Measurements from ENCODE around the gene SMIM44. TPM values are rescaled to one million over a fixed set of nuclear protein-coding genes. Genes with fewer than 3 reads are reported as not detected.

SMIM44 gene
- total and polyA plus RNA-seq, 2 donors (not counting 1 experiment from before 2014, with no cell fraction given) = not detected

DNA sequence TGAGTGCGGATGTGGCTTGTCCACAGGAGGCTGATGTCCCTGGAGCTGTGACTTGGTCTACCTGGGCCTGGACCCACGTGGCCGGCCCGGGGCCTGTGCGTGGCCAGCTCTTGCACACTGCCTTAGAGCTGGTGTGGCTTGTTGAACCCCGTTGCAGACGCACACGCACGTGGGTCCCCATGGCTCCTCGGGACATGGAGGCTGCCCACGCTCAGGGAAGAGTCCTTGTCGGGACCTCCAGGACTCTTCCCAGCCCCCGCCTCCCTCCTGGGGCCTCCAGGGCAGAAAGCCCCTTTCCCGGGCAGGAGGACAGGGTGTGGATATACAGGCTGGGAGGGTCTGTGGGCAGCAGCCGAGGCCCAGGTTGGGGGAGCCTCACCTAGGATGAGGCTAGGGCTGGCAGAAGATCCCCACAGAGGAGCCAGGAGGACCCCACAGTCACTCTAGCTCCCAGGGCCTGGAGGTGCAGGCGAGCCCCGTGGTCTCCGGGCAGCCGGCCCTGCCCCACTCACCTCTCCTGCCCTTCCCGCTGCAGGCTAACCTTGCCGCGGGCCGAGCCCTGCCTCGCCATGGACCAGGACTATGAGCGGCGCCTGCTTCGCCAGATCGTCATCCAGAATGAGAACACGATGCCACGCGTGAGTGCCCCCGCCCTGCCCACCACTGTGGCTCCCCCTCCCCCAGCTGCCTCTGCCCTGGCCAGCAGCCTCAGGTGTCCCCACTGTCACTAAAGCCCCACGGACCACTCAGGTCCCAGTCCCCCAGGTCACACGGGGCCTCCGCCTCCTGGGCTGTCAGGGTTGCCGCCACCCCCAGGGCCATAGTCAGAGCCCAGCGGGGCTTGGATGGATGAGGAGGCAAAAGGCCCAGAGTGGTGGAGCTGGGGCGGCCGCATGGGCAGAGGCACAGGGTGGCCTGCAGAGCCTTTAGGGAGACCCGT is 39.5 kb upstream of the SMIM44 start:
- WGBS (ENCODE audit: insufficient coverage) = 97% methylated on average over 37 of the region's 40 CpGs

DNA sequence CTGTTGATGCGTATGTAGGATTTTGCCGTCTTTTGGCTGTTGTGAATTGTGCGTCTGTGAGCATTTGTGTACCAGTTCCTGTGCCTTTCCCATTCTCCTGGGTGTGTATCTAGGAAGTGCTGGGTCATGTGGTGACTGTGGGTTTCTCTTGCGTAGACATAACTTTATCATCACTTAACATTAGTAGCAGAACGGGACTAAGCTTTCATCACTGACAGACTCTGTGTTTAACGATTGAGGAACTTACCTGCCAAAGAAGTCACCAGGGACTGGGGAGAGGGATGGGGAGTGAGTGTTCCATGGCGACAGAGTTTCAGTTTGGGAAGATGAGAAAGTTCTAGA is 37.8 kb upstream of the SMIM44 start:
- Mint-ChIP-seq H3K27me3 (no peaks in the 10 kb centered on the region), H3K4me3 (no peak overlapping the region), H3K27ac (no peak overlapping the region), H3K9me3 (ENCODE audit: insufficient read depth) (no peaks in the 10 kb centered on the region), H3K4me1 (peaks cover 29% of the 10 kb centered on the region)
- Histone ChIP-seq H3K4me2 (replicated peaks; ENCODE audit: low read depth, low read length, poor library complexity, severe bottlenecking) (no peak overlapping the region), H3K27me3 (replicated peaks in 1 of 4; ENCODE audit: control extremely low read depth in 1 of 4, control insufficient read depth in 3 of 4, insufficient read depth in 4 of 4, low read length in 3 of 4) (no peaks in the 10 kb centered on the region), H3K79me2 (ENCODE audit: control insufficient read depth, insufficient read depth, low read length) (peaks cover 89% of the 10 kb centered on the region), H3K4me3 (ENCODE audit: control extremely low read depth in 1 of 5, extremely low read depth in 1 of 5, insufficient read depth in 1 of 5, low read depth in 2 of 5, low read length in 4 of 5) (no peak overlapping the region), H2AFZ (ENCODE audit: insufficient read depth, low read depth, low read length, poor library complexity, severe bottlenecking) (no peak overlapping the region), H4K20me1 (ENCODE audit: control insufficient read depth, insufficient read depth, low read length, poor library complexity, severe bottlenecking) (peaks cover 94% of the 10 kb centered on the region), H3K9ac (ENCODE audit: low read length) (no peak overlapping the region), H3K9me3 (ENCODE audit: control extremely low read depth in 1 of 3, control insufficient read depth in 2 of 3, insufficient read depth in 1 of 3, low read length in 2 of 3) (peaks cover 0 to 5% (median 0%) of the 10 kb centered on the region in 3 donors), H3K36me3 (replicated peaks in 1 of 2; ENCODE audit: control extremely low read depth in 1 of 2, control insufficient read depth in 1 of 2, extremely low read depth in 1 of 2, insufficient read depth in 2 of 2, low read length in 1 of 2) (peaks cover 0 to 52% of the 10 kb centered on the region in 2 experiments), H3K4me1 (ENCODE audit: control insufficient read depth in 2 of 2, insufficient read depth in 2 of 2, low read length in 2 of 2) (peaks cover 8 to 27% of the 10 kb centered on the region in 2 donors), H3K27ac (ENCODE audit: low read length in 2 of 2) (no peak overlapping the region)
- DNase-seq = no peak
- POLR2A ChIA-PET = no interaction called here
- TF ChIP-seq, protein P1, sequence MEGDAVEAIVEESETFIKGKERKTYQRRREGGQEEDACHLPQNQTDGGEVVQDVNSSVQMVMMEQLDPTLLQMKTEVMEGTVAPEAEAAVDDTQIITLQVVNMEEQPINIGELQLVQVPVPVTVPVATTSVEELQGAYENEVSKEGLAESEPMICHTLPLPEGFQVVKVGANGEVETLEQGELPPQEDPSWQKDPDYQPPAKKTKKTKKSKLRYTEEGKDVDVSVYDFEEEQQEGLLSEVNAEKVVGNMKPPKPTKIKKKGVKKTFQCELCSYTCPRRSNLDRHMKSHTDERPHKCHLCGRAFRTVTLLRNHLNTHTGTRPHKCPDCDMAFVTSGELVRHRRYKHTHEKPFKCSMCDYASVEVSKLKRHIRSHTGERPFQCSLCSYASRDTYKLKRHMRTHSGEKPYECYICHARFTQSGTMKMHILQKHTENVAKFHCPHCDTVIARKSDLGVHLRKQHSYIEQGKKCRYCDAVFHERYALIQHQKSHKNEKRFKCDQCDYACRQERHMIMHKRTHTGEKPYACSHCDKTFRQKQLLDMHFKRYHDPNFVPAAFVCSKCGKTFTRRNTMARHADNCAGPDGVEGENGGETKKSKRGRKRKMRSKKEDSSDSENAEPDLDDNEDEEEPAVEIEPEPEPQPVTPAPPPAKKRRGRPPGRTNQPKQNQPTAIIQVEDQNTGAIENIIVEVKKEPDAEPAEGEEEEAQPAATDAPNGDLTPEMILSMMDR (IDR thresholded peaks at IDR 0.05) = no peak
- TF ChIP-seq EZH2 (IDR thresholded peaks at IDR 0.05; ENCODE audit: borderline replicate concordance, insufficient read depth, low read depth, low read length, poor library complexity, severe bottlenecking) = no peak
- no peak for ATAC-seq (ENCODE audit: low read depth)
- CTCF ChIA-PET = no interaction called here
- WGBS (ENCODE audit: insufficient coverage) = 85% methylated on average over 5 of the region's 7 CpGs
- intact Hi-C loops (cut with micrococcal nuclease) = no loop called here

More for the DNA sequence above, 39.5 kb upstream of the SMIM44 start:
- Histone ChIP-seq H3K9ac (ENCODE audit: low read length) (no peak overlapping the region), H3K4me1 (ENCODE audit: control insufficient read depth in 2 of 2, insufficient read depth in 2 of 2, low read length in 2 of 2) (peaks cover 0 to 11% of the 10 kb centered on the region in 2 donors), H3K27me3 (replicated peaks in 1 of 4; ENCODE audit: control extremely low read depth in 1 of 4, control insufficient read depth in 3 of 4, insufficient read depth in 4 of 4, low read length in 3 of 4) (no peaks in the 10 kb centered on the region), H3K36me3 (replicated peaks in 1 of 2; ENCODE audit: control extremely low read depth in 1 of 2, control insufficient read depth in 1 of 2, extremely low read depth in 1 of 2, insufficient read depth in 2 of 2, low read length in 1 of 2) (peaks cover 0 to 68% of the 10 kb centered on the region in 2 experiments), H2AFZ (ENCODE audit: insufficient read depth, low read depth, low read length, poor library complexity, severe bottlenecking) (no peak overlapping the region), H3K4me2 (replicated peaks; ENCODE audit: low read depth, low read length, poor library complexity, severe bottlenecking) (no peak overlapping the region), H3K27ac (ENCODE audit: low read length in 2 of 2) (no peak overlapping the region), H3K9me3 (ENCODE audit: control extremely low read depth in 1 of 3, control insufficient read depth in 2 of 3, insufficient read depth in 1 of 3, low read length in 2 of 3) (no peaks in the 10 kb centered on the region), H3K79me2 (ENCODE audit: control insufficient read depth, insufficient read depth, low read length) (peaks cover 76% of the 10 kb centered on the region), H3K4me3 (ENCODE audit: control extremely low read depth in 1 of 5, extremely low read depth in 1 of 5, insufficient read depth in 1 of 5, low read depth in 2 of 5, low read length in 4 of 5) (no peak overlapping the region), H4K20me1 (ENCODE audit: control insufficient read depth, insufficient read depth, low read length, poor library complexity, severe bottlenecking) (peaks cover 96% of the 10 kb centered on the region)
- ChIA-PET POLR2A (interaction anchor here (0.6 to 0.7 kb wide), 2 partner anchors 19 to 1599 kb away, joined by 4 to 6 read pairs; no protein-coding TSS in a partner anchor), CTCF (no interaction called here)
- ATAC-seq (ENCODE audit: low read depth) (no peak), DNase-seq (no peak)
- no peak overlapping the region for H3K4me3 Mint-ChIP-seq
- H3K27me3 Mint-ChIP-seq = no peaks in the 10 kb centered on the region
- H3K4me1 Mint-ChIP-seq = peaks cover 17% of the 10 kb centered on the region
- intact Hi-C loops (cut with micrococcal nuclease) = no loop called here
- TF ChIP-seq EZH2 (IDR thresholded peaks at IDR 0.05; ENCODE audit: borderline replicate concordance, insufficient read depth, low read depth, low read length, poor library complexity, severe bottlenecking) = no peak
- TF ChIP-seq, protein P1 (IDR thresholded peaks at IDR 0.05) = no peak
- H3K9me3 Mint-ChIP-seq (ENCODE audit: insufficient read depth) = no peaks in the 10 kb centered on the region
- H3K27ac Mint-ChIP-seq = no peak overlapping the region

Data from B cell (primary cell).